Activated effector memory CD4-positive, alpha-beta T cell treated with anti-CD3 and anti-CD28 coated beads, Interleukin-2, amount 50 U/mL, for 16 hours (primary cell): Measurements from ENCODE around the gene GM2A.
"Not testable (repeated sequence)": the region's sequence is repeated elsewhere in the genome, so short reads cannot be mapped to it uniquely, and the experiment has no call there.

Experiments
- DNase-seq: peaks from one replicate; pipeline ENCODE4 v3.0.0-alpha.2; 2020

Gene GM2A

GRCh38 chr5:151254990-151255389, 2.0 kb downstream of the GM2A start:
- not testable (repeated sequence) for DNase-seq

GRCh38 chr5:151255621-151256286, 2.8 kb downstream of the GM2A start:
- DNase-seq = no peak

DNA sequence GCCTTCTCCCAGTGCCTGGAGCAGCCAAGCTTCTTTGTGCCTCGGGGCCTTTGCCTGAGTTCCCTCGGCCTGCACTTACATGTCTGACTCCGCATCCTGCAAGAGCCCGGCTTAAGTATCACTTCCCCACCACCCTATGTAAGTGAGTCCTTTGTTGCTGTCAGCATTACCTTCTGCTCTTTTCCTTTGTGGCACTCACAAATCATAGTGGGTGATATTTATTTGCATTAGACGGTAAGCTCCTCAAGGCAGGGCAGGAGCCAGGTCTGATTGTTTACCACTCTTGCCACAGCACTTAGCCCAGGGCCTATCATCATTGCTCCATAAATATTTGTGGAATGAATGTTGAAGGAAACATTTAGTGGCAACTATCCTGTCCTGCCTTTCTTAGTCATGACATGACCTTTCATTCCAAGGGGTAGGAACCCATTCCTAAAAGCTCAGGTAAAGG, 4.8 kb downstream of the GM2A start:
- no peak for DNase-seq

DNA sequence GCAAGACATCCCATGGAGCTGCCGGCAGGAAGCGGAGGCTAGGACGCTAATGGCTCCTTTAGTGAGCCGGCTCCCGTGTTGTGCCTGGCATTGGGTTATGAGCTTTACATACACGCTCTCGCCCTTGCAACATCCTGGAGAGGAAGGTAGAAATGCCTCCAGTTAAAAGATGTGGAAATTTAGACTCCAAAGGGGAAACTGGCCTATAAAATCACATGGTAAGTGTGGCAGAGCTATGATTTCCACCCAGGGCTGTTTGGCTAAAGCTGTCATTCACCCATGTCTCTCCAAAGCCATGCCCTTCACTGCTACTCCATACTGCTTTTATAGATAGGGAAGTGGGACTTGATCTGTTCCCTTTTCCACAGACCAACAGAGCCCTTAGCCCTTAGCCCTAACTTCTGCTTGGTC, 5.2 kb downstream of the GM2A start:
- no peak for DNase-seq

DNA sequence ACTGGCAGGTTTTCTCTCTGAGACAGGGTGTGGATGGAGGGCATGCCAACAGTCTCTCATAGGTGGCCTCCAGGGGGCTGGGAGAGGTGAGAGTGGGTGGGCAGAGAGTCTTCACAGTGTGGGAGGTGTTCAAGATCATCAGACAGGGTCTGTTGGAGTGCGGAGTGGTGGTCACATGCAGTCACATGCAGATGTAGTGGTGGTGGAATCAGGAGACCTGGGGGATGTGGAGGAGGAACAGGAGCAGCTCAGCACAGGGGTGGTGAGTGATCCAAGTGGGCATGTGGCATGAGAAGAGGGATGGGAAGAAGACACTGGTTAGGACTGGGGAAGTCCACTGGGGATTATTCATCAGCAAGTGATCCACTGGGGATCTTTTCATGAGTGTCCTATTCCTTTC, 5.8 kb downstream of the GM2A start:
- no peak for DNase-seq

DNA sequence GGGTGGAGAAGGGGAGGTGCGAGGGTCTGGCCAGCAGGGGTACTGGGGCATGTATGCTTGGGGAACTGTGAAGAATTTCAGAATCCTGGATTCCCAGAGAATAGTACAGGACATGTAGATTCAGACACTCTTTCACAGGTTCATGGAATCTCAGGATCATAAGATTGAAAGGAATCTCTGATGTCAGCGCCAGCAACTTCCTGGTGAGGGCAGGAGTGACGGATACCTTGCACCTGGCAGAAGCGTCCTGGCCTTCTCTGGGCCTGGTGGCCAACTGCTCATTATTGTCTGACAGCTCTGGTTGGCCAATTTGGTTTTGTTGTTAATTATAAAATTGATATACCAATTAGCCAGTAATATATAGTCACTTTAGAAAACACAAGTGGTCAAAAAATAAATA, 6.9 kb downstream of the GM2A start:
- DNase-seq = no peak

DNA sequence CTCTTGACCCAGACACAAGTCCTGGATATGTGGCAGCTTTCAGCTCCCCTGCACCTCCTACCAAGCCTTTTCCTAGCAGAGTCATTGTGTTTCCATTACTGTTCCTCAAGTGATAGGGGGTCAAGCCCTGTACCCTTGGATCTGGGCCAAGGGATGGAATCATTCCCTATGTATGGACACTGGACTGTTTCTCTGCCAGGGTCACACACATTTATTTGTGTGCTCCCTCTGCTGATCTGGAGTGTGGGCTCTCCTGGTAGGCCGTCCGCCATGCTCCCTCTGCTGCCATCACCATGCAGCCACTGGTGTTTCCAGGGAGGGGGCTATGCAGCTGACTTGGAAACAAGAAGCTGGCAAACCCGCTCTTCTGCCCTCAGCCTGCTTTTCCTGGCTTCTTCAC, 9.5 kb downstream of the GM2A start:
- no peak for DNase-seq

DNA sequence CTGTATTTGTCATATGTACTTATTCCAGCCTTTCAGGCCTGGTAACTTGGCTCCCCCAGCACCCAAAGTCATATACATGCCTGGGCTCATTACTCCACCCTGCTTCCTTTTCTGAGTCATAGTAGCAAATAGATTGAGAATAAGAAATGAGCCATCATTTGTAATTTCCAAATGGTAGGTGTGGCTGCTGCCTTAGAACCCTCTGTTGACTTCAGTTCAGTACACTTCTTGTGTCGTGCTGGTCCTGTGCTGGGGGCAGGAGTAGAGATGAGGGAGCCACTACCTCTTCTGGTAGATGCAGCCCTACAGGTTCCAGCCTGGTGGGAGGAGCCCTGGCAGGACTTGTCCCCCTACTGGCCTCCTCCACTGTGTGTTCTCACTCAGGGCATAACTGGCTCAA, 11.1 kb downstream of the GM2A start:
- no peak for DNase-seq

DNA sequence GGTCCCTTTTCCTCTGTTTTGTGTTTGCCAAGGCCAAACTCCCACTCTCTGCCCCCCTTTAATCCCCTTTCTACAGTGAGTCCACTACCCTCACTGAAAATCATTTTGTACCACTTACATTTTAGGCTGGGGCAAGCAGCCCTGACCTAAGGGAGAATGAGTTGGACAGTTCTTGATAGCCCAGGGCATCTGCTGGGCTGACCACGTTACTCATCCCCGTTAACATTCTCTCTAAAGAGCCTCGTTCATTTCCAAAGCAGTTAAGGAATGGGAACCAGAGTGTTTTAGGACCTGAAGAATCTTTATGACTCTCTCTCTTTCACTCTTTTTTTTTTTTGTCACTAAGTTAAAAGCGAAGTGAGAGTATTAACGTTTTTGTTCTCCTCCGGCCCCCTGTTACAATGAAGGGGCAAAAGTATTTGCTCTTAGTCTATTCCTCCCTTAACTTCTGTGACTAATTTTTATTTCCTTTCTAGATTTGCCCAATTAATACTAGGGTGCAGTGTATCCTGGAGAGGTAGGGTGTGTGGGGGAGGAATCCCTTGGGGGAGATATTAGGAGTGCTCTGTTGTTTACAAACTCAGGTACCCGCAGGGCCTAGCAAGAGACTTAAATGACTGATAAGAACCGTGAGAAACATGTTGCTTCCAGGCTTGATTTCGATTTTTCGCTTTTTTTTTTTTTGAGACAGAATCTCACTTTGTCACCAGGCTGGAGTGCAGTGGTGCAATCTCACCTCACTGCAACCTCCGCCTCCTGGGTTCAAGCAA, 14.7 kb downstream of the GM2A start:
- no peak for DNase-seq

DNA sequence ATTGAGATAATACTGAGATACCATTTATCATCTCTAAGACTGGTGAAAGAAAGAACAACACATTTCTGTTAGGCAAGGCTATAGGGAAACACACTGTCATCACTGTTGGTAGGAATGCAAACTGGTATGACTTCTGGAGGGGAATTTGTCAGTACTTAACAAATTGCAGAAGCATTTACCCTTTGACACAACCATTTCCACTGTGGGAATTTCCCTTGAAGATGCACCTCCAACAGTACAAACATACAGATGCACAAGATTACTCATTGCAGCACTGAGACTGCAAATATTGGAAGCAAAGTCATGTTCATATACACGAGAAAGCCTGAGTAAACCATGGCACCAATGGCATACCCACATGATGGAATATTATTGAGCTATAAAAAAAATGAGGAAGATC, 17.6 kb downstream of the GM2A start:
- DNase-seq = no peak

- DNase-seq = no peak
Observed at GRCh38 chr5:151271336-151271735, 18.4 kb downstream of the GM2A start.

DNA sequence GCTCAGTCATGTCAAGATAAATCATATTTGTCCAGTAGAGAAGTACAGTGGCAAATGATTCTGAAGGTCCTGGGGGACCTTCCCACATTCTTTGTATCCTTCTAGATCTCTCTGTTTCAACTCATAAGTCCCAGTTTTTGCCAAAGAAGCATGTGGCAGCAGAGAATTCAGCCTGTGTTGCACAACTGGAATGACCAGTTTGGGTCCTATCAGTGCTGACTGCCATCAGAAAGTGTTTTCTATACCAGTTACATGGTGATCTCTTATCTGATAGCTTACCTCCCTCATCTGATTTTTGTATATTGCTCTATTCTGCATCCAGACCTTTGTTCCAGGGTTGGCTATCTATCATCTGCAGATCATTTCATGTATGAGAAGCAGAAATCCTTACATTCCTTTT, 21.7 kb downstream of the GM2A start:
- no peak for DNase-seq

DNA sequence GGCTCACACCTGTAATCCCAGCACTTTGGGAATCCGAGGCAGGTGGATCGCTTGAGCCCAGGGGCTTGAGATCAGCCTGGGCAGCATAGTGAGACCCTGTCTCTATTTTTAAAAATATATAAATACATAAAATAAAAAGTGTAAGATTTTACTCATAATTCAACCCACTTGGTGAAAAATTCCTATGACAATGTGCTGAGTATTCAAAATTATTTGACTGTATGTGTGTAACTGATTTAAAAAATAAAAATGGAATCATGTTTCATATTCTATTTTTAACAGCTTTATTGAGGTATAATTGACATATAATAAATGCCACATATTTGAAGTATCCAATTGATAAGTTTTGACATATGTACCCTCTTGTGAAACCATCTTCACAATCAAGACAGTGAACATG, 22.8 kb downstream of the GM2A start:
- DNase-seq = no peak

DNA sequence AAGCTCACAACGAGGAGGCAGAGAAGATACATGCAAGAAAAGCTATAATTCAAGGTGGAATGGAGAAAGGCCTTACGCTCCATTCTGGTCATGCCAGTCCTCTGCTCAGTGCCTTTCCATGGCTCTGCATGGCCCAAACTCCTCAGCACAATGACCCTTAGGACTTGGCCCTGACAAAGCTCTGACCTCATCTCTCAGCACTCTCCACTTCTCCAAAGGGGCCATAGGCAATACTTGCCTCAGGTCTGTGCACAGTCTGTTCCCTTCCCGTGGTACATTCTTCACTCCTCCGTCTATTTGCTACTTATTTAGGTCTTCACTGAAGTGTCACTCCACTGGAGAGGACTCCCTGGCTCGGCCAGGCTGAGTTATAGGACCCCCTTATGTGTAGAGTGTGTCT, 25.9 kb downstream of the GM2A start:
- DNase-seq = no peak

DNA sequence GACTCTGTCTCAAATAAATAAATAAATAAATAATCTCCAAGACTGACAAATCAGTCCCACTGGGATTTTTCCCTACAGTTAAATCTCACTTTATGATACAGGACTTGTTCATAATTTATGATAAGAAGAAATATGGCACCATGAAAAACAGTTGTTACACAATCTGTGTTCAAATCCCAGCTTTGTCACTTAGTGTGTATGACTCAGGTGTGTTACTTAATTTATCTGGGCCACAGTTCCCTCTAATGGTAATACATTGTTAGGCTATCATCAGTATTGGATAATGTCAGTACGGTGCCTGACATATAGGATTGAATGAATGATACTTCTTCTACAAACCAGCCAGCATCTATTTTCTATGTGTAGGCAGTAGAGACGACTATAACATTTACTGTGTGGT, 27.5 kb downstream of the GM2A start:
- no peak for DNase-seq

GRCh38 chr5:151281001-151281639, 28.1 kb downstream of the GM2A start:
- no peak for DNase-seq

DNA sequence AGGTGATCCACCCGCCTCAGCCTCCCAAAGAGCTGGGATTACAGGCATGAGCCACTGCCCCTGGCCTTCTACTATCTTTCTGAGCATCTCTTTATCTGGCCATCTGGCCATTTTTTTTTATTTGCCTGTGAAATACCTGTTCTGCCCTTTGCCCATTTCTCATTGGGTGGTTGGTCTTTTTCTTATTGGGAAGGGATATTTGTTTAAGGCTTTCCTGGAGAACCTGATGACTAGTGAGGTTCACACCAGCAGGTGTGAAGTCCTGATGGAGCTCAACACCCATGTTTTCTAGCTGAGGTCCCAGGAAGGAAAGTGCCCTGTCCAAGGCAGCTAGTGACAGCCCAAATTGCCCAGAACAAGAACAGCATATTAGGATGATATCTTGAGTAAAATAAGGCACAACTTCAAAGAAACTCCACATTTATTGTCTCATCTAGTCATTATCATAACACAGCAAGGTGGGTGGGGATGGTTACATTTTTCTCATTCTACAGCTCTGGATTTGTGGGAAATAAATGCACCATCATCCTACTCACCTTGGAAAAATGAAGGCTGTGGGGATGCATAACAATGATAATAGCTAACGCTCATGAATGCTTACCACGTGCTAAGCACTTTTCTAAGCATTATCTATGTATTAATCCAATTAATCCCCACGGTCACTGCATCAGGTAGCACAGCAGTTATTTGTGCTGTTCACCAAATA, 30.3 kb downstream of the GM2A start:
- DNase-seq = no peak

GRCh38 chr5:151284392-151284967, 31.5 kb downstream of the GM2A start:
- no peak for DNase-seq

- no peak for DNase-seq
Observed at GRCh38 chr5:151285683-151286082, 32.7 kb downstream of the GM2A start.

DNA sequence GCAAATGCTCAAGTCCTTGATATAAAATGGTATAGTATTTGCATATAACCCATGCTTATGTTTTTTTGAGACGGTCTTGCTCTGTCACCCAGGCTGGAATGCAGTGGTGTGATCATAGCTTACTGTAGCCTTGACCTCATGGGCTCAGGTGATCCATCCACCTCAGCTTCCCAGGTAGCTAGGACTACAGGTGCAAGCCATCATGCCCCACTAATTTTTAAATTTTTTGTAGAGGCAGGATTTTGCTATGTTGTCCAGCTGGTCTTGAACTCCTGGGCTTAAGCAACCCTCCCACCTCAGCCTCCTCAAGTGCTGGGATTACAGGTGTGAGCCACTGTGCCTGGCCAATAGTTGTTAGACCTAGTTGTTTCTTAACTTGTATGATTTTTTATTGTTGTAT, 33.3 kb downstream of the GM2A start:
- no peak for DNase-seq

GRCh38 chr5:151288180-151288579, 35.2 kb downstream of the GM2A start:
- no peak for DNase-seq

GRCh38 chr5:151293624-151294023, 40.6 kb downstream of the GM2A start:
- no peak for DNase-seq

- DNase-seq = no peak
Observed at GRCh38 chr5:151295138-151295537, 42.2 kb downstream of the GM2A start.
